Mammary epithelial cell (primary cell): ENCODE measurements around the gene DUSP3.

Source experiments
- EZH2 ChIP-seq: IDR thresholded peaks from 2 replicates; pipeline ENCODE4 v1.6.1; 2012; ENCODE audit warnings: low read length, inconsistent platforms, borderline replicate concordance
- TF ChIP-seq, protein P1 (sequence below), 2 donors: IDR thresholded peaks in 1 of 2; conservative IDR thresholded peaks in 1 of 2; 2 replicates each; pipeline ENCODE4 v1.5.1; 2011 to 2012; ENCODE audit warnings: inconsistent platforms in 2 of 2, low read length in 2 of 2, mild to moderate bottlenecking in 2 of 2, control low read depth in 1 of 2, low read depth in 1 of 2; ENCODE audit not compliant: insufficient read depth in 1 of 2; ENCODE audit errors: extremely low read depth in 1 of 2

DNA sequence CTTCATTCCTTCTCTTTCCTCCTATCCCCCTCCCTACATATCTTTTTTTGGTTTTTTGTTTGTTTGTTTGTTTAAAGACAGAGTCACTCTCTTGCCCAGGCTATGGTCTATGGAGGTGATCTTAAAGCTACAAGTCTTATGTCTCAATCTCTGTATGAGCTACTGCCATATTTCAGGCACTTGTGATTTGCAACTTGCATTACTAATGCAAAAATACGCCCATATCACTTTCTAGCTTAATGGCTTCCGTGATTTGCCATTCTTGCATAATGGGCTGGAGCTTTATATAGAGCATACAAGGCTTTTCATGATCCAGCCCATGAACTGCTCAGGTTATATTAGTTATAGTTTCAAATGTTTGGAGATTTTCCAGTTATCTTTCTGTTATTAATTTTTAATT lies 9.0 kb upstream of the DUSP3 start:
- TF ChIP-seq, protein P1, sequence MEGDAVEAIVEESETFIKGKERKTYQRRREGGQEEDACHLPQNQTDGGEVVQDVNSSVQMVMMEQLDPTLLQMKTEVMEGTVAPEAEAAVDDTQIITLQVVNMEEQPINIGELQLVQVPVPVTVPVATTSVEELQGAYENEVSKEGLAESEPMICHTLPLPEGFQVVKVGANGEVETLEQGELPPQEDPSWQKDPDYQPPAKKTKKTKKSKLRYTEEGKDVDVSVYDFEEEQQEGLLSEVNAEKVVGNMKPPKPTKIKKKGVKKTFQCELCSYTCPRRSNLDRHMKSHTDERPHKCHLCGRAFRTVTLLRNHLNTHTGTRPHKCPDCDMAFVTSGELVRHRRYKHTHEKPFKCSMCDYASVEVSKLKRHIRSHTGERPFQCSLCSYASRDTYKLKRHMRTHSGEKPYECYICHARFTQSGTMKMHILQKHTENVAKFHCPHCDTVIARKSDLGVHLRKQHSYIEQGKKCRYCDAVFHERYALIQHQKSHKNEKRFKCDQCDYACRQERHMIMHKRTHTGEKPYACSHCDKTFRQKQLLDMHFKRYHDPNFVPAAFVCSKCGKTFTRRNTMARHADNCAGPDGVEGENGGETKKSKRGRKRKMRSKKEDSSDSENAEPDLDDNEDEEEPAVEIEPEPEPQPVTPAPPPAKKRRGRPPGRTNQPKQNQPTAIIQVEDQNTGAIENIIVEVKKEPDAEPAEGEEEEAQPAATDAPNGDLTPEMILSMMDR (conservative IDR thresholded peaks at IDR 0.05 in 1 of 2, IDR thresholded peaks at IDR 0.05 in 1 of 2; ENCODE audit: extremely low read depth in 1 of 2, insufficient read depth in 1 of 2, low read depth in 1 of 2, low read length in 2 of 2), result no peak
- TF ChIP-seq EZH2, result no peak
